Amniotic epithelial cell (primary cell): ENCODE data around the gene EFEMP1.

ENCODE experiments used
- DNase-seq: peaks from one replicate; pipeline ENCODE4 v3.0.0-alpha.2; 2010; ENCODE audit warnings: low read depth

The EFEMP1 gene

DNA sequence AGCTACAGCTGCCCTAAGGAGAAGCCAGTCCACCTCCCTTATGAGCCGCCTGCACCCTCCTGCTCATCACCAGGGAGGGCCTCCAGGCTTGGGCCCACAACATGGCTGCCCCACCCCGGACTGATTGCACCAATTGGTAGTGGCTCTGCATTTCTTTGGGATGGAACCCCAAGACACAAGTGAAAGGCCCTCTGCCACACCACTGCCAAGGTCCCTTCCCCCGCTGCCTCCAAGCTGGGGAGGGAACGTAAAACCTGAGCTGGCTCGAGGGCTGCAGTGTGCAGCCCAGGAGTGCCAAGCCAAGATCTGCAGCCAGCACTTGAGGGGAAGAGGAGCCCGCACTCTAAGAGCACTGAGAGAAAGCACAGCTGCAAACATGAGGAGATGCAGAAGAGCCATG, 97.3 kb downstream of the EFEMP1 start:
- DNase-seq: no peak

DNA sequence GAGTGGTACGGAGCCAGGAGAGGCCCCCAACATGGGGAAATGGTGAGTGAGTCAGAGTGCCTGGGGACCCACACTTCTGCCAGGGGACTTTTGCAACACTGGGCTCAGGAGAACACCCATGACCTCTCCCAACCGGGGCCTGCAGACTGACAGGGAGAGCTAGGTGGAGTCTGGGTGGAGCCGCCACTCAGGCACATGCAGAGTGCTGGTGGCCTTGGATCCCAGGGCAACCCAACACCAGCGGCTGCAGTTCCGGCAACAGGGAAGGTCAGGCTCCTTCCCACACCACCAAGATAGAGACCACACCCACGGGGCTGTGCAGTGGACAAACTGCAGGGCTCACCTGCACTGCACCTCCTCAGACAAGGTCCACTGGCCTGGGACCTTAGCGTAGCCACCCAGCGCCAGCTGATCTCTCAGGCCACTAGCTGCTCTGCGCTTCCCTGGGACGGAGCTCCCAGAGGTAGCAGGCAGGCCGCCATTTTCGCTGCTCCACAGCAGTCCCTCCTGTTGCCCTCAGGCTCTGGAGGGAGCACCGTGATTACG, 99.0 kb downstream of the EFEMP1 start:
- no peak for DNase-seq
